Measurements from ENCODE around the gene ZEB1.

Gene ZEB1

GRCh38 chr10:31291123-31291522 lies 27.9 kb upstream of the ZEB1 start:
- WGBS, 2 experiments, result 86 to 90% methylated on average over 1 of the region's 1 CpG
- no peak overlapping the region for H3K27ac ChIP-seq (ENCODE audit: insufficient read depth, low read depth, low read length, poor library complexity, severe bottlenecking)
- no peaks in the 10 kb centered on the region for H3K36me3 ChIP-seq (ENCODE audit: control insufficient read depth, insufficient read depth, low read length)
- H3K4me1 ChIP-seq (ENCODE audit: control insufficient read depth, insufficient read depth, low read length), result no peaks in the 10 kb centered on the region
- no peak overlapping the region for H3K4me3 ChIP-seq (ENCODE audit: insufficient read depth, low read depth, low read length)
- no peaks in the 10 kb centered on the region for H3K9me3 ChIP-seq (ENCODE audit: control insufficient read depth, low read length)
- no peaks in the 10 kb centered on the region for H3K27me3 ChIP-seq (ENCODE audit: control insufficient read depth, insufficient read depth, low read length, poor library complexity, severe bottlenecking)

- Histone ChIP-seq H3K4me1 (ENCODE audit: control insufficient read depth, insufficient read depth, low read length) (no peaks in the 10 kb centered on the region), H3K27me3 (ENCODE audit: control insufficient read depth, insufficient read depth, low read length, poor library complexity, severe bottlenecking) (no peaks in the 10 kb centered on the region), H3K4me3 (ENCODE audit: insufficient read depth, low read depth, low read length) (no peak overlapping the region), H3K27ac (ENCODE audit: insufficient read depth, low read depth, low read length, poor library complexity, severe bottlenecking) (no peak overlapping the region), H3K36me3 (ENCODE audit: control insufficient read depth, insufficient read depth, low read length) (no peaks in the 10 kb centered on the region), H3K9me3 (ENCODE audit: control insufficient read depth, low read length) (no peaks in the 10 kb centered on the region)
- WGBS, 2 experiments, result 93 to 95% methylated on average over 3 of the region's 3 CpGs
Measured at GRCh38 chr10:31294558-31294957, 24.5 kb upstream of the ZEB1 start.

GRCh38 chr10:31296754-31297153 lies 22.3 kb upstream of the ZEB1 start:
- Histone ChIP-seq H3K36me3 (ENCODE audit: control insufficient read depth, insufficient read depth, low read length) (no peaks in the 10 kb centered on the region), H3K27me3 (ENCODE audit: control insufficient read depth, insufficient read depth, low read length, poor library complexity, severe bottlenecking) (no peaks in the 10 kb centered on the region), H3K9me3 (ENCODE audit: control insufficient read depth, low read length) (no peaks in the 10 kb centered on the region), H3K4me1 (ENCODE audit: control insufficient read depth, insufficient read depth, low read length) (no peaks in the 10 kb centered on the region), H3K4me3 (ENCODE audit: insufficient read depth, low read depth, low read length) (no peak overlapping the region), H3K27ac (ENCODE audit: insufficient read depth, low read depth, low read length, poor library complexity, severe bottlenecking) (no peak overlapping the region)
- 78 to 91% methylated on average over 1 of the region's 1 CpG for WGBS, 2 experiments

GRCh38 chr10:31299119-31299518 lies 19.9 kb upstream of the ZEB1 start:
- WGBS, 2 experiments, result 86 to 100% methylated on average over 1 of the region's 1 CpG
- H3K4me1 ChIP-seq (ENCODE audit: control insufficient read depth, insufficient read depth, low read length), result no peaks in the 10 kb centered on the region
- H3K9me3 ChIP-seq (ENCODE audit: control insufficient read depth, low read length), result no peaks in the 10 kb centered on the region
- H3K27ac ChIP-seq (ENCODE audit: insufficient read depth, low read depth, low read length, poor library complexity, severe bottlenecking), result no peak overlapping the region
- H3K27me3 ChIP-seq (ENCODE audit: control insufficient read depth, insufficient read depth, low read length, poor library complexity, severe bottlenecking), result no peaks in the 10 kb centered on the region
- H3K4me3 ChIP-seq (ENCODE audit: insufficient read depth, low read depth, low read length), result no peak overlapping the region
- H3K36me3 ChIP-seq (ENCODE audit: control insufficient read depth, insufficient read depth, low read length), result no peaks in the 10 kb centered on the region

GRCh38 chr10:31303212-31303611 lies 15.8 kb upstream of the ZEB1 start:
- Histone ChIP-seq H3K27ac (ENCODE audit: insufficient read depth, low read depth, low read length, poor library complexity, severe bottlenecking) (no peak overlapping the region), H3K4me3 (ENCODE audit: insufficient read depth, low read depth, low read length) (no peak overlapping the region), H3K36me3 (ENCODE audit: control insufficient read depth, insufficient read depth, low read length) (no peaks in the 10 kb centered on the region), H3K27me3 (ENCODE audit: control insufficient read depth, insufficient read depth, low read length, poor library complexity, severe bottlenecking) (no peaks in the 10 kb centered on the region), H3K9me3 (ENCODE audit: control insufficient read depth, low read length) (no peaks in the 10 kb centered on the region), H3K4me1 (ENCODE audit: control insufficient read depth, insufficient read depth, low read length) (no peaks in the 10 kb centered on the region)
- WGBS, 2 experiments, result 94 to 100% methylated on average over 2 to 3 of the region's 3 CpGs

- Histone ChIP-seq H3K4me3 (ENCODE audit: insufficient read depth, low read depth, low read length) (no peak overlapping the region), H3K9me3 (ENCODE audit: control insufficient read depth, low read length) (no peaks in the 10 kb centered on the region), H3K36me3 (ENCODE audit: control insufficient read depth, insufficient read depth, low read length) (no peaks in the 10 kb centered on the region), H3K4me1 (ENCODE audit: control insufficient read depth, insufficient read depth, low read length) (no peaks in the 10 kb centered on the region), H3K27ac (ENCODE audit: insufficient read depth, low read depth, low read length, poor library complexity, severe bottlenecking) (no peak overlapping the region), H3K27me3 (ENCODE audit: control insufficient read depth, insufficient read depth, low read length, poor library complexity, severe bottlenecking) (no peaks in the 10 kb centered on the region)
- 86 to 95% methylated on average over 3 to 6 of the region's 6 CpGs for WGBS, 2 experiments
Measured at GRCh38 chr10:31304291-31304970, 14.6 kb upstream of the ZEB1 start.

- H3K36me3 ChIP-seq (ENCODE audit: control insufficient read depth, insufficient read depth, low read length), result no peaks in the 10 kb centered on the region
- no peaks in the 10 kb centered on the region for H3K4me1 ChIP-seq (ENCODE audit: control insufficient read depth, insufficient read depth, low read length)
- H3K4me3 ChIP-seq (ENCODE audit: insufficient read depth, low read depth, low read length), result no peak overlapping the region
- no peak overlapping the region for H3K27ac ChIP-seq (ENCODE audit: insufficient read depth, low read depth, low read length, poor library complexity, severe bottlenecking)
- WGBS, 2 experiments, result 92 to 98% methylated on average over 2 to 3 of the region's 3 CpGs
- H3K9me3 ChIP-seq (ENCODE audit: control insufficient read depth, low read length), result no peaks in the 10 kb centered on the region
- H3K27me3 ChIP-seq (ENCODE audit: control insufficient read depth, insufficient read depth, low read length, poor library complexity, severe bottlenecking), result peaks cover 3% of the 10 kb centered on the region
Measured at GRCh38 chr10:31313396-31313795, 5.6 kb upstream of the ZEB1 start.

GRCh38 chr10:31314256-31315150 lies 4.5 kb upstream of the ZEB1 start:
- Histone ChIP-seq H3K36me3 (ENCODE audit: control insufficient read depth, insufficient read depth, low read length) (no peaks in the 10 kb centered on the region), H3K4me3 (ENCODE audit: insufficient read depth, low read depth, low read length) (no peak overlapping the region), H3K27me3 (ENCODE audit: control insufficient read depth, insufficient read depth, low read length, poor library complexity, severe bottlenecking) (peaks cover 3% of the 10 kb centered on the region), H3K27ac (ENCODE audit: insufficient read depth, low read depth, low read length, poor library complexity, severe bottlenecking) (no peak overlapping the region), H3K9me3 (ENCODE audit: control insufficient read depth, low read length) (no peaks in the 10 kb centered on the region), H3K4me1 (ENCODE audit: control insufficient read depth, insufficient read depth, low read length) (no peaks in the 10 kb centered on the region)
- 88 to 91% methylated on average over 8 of the region's 8 CpGs for WGBS, 2 experiments

- peaks cover 6% of the 10 kb centered on the region for H3K27me3 ChIP-seq (ENCODE audit: control insufficient read depth, insufficient read depth, low read length, poor library complexity, severe bottlenecking)
- no peaks in the 10 kb centered on the region for H3K4me1 ChIP-seq (ENCODE audit: control insufficient read depth, insufficient read depth, low read length)
- no peak overlapping the region for H3K27ac ChIP-seq (ENCODE audit: insufficient read depth, low read depth, low read length, poor library complexity, severe bottlenecking)
- H3K4me3 ChIP-seq (ENCODE audit: insufficient read depth, low read depth, low read length), result no peak overlapping the region
- no peaks in the 10 kb centered on the region for H3K9me3 ChIP-seq (ENCODE audit: control insufficient read depth, low read length)
- 91 to 95% methylated on average over 4 of the region's 4 CpGs for WGBS, 2 experiments
- no peaks in the 10 kb centered on the region for H3K36me3 ChIP-seq (ENCODE audit: control insufficient read depth, insufficient read depth, low read length)
Measured at GRCh38 chr10:31315453-31315852, 3.6 kb upstream of the ZEB1 start.

- Histone ChIP-seq H3K9me3 (ENCODE audit: control insufficient read depth, low read length) (no peaks in the 10 kb centered on the region), H3K27me3 (ENCODE audit: control insufficient read depth, insufficient read depth, low read length, poor library complexity, severe bottlenecking) (peaks cover 23% of the 10 kb centered on the region), H3K36me3 (ENCODE audit: control insufficient read depth, insufficient read depth, low read length) (no peaks in the 10 kb centered on the region), H3K27ac (ENCODE audit: insufficient read depth, low read depth, low read length, poor library complexity, severe bottlenecking) (no peak overlapping the region), H3K4me3 (ENCODE audit: insufficient read depth, low read depth, low read length) (no peak overlapping the region), H3K4me1 (ENCODE audit: control insufficient read depth, insufficient read depth, low read length) (peaks cover 7% of the 10 kb centered on the region)
- 87 to 90% methylated on average over 5 of the region's 5 CpGs for WGBS, 2 experiments
Measured at GRCh38 chr10:31317171-31317570, 1.8 kb upstream of the ZEB1 start.
